Measurements from ENCODE around the gene ZSCAN23.
"Not testable (repeated sequence)": the region's sequence is repeated elsewhere in the genome, so short reads cannot be mapped to it uniquely, and the experiment has no call there.

The ZSCAN23 gene

DNA sequence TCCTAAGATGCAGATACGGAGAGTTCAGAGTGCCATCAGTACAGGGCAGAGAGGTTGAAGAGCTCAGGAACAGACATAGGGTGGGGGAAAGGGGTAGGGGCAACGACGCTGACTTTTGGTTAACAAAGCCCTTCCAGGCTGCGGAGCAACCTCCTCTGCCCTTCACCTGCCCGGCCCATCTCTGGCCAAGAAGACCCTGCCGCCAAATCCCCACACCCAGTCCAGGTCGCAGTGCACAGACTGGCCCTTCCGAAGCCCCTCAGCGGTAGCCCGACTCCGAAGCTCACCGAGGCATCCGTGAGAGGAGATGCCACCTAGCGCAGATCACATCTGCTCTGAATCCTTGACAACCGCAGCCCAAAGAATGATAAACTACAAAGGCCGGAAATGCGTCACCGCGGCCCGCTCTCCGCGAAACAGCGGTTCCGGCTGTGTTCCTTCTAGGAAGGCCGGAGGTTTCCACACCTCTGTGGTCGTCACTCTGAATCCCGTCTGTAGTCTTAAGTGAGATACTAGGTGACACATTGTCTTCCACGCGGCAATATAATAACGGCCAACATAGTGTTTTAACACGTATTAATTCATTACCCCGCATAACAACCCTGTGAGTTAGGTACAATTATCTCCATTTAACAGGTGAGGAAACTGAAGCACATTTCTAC lies at the start of gene ZSCAN23:
Gene ZSCAN23, minus strand, starts transcription at position 380 of the 662 bp plus-strand sequence. CDS start 7,225 bp downstream, outside the sequence.
- DNase-seq: peak; percentile 87

DNA sequence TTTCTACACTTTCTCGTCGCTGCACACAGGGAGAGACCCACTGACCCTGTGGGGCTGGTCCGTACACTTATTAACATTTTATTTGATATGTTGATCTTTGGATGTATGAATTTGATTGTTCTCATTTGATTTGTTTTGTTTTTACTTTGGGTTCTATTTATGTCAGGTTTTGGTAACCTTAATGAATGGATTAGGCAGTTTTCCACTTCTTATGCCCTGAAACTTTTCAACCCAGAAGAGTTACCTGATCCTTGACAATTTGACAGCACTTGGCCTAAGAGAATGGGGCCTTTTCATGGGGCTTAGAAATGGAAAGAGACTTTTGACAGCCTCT lies 48.7 kb upstream of the ZSCAN23 start:
- no peak for DNase-seq

DNA sequence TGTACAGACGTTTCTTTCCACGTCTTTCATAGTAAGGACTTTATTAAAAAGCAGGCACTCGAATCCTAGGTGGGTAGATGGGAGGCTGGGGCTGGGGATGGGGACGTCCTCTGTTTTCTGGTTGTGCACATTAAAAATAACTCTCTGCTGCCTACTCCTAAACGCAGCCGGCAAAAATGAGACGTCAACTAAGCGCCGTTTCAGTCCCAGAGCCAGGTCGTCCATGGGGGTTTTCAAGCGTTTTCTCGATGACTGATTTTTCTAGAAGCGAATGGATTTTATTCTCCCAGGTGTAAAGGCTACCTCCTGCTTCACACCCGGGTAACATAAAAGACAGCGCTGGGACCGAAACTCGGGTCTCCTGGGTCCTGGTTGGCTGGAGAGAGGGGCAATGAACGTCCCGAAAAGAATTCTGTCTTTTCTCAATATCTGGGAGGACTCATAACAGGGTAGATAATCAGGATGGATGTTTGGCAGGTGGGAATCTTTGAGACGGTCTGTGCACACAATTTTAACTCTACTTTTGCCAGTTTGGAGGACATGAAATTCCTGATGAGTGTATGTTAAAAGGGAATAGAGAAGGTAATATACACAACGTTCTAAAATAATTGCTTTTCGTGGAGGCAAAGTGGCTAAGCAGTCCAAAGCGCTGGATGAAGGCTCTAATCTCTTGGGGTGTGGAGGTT lies 47.1 kb upstream of the ZSCAN23 start:
- peak; percentile 39 for DNase-seq

DNA sequence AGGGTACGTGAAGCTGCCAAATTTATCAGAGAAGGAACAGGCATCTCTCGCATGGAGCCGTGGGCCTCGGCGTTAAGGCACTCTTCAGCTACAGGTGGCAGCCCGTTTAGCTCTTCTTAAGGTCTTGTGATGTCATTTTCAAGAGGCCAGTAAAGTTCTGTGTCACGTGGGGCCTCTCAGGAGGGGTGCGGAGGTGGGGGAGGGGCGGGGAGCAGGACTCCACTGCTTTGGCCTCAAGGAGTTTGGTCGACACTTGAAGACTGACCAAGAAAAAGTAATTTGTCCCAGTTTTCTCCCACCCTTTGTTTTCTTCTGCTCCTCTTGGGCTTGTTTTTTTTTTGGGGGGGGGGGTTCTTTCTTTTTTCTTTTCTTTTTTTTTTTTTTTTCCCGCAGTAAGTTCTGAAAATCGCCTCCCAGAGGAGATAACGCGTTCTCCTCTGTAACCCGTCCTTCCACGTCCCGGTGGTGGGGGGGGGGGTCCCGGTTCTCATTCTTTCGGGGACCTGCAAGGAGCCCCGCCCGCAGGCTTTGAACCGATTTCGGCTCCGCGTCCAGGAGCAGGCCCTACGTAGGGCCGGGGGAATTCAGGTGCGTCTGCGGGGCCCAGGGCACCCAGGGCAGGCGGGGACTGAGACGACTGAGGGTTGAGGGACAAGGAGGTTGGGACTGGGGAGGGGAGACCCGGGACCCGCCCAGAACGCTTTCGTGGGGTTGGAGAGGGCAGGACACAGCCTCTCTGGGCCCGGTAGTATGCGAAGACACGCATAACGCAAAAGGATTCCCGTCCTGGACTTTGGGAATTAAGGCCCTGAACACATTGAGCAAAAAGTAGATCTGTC lies 46.3 kb upstream of the ZSCAN23 start:
- DNase-seq: peak; percentile 74

DNA sequence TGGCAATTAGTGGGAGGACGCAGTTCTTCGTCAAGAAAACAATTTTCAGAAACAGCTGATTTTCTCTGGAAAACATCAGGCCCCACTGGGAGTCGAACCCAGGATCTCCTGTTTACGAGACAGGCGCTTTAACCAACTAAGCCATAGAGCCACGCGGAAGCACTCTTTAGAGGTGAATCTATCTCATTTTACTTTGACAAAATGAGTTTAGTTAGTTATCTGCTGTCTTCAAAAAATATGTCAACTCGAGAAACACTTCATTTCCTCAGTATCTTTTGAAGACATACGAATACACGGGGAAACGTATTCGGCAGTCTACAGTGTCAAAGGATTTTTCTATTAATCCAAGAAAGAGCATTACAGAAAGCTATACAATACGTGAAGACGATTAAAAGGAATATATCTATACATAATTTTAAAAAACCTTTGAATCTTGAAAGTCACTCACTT lies 45.6 kb upstream of the ZSCAN23 start:
- peak; percentile 36 for DNase-seq

DNA sequence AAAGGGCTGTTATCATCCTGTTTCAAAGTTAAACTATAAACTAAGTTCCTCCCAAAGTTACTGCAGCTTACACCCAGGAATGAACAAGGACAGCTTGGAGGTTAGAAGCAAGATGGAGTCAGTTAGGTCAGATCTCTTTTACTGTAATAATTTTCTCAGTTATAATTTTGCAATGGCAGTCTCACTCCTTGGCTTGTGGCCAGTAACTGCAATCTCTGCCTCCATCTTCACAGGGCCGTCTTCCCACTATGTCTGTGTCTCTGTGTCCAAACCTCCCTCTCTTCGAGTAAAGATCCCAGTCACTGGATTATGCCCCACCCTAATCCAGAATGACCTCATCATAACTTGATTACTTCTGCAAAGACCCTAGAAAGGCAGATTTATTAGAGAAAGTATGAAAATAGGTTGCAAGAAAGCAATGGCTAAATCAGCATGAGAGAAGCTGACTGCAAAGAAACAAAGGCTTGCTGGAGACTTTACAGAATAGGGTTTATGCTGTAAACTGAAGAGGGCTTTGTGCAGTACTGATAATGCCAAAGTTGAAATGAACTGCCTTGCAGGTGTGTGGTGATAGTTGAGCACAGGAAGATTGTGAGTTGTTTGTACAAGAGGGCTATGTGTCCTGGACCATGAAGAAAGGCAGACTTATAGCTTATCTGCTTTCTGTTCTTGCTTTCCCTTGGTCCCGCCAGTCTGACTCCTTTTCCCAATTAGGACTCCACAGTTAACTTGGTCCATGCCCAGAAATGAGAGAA lies 43.9 kb upstream of the ZSCAN23 start:
- DNase-seq: no peak

DNA sequence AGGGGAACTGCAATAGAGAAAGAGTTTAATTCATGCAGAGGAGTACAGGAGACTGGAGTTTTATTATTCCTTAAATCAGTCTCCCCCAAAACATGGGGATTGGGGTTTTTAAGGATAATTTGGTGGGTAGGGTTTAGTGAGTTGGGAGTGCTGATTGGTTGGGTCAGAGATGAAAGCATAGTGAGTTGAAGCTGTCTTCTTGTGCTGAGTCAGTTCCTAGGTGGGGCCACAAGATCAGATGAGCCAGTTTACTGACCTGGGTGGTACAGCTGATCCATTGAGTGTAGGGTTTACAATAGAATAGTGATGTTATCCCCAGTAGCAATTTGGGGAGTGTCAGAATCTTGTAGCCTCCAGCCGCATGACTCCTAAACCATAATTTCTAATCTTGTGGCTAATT lies 43.2 kb upstream of the ZSCAN23 start:
- no peak for DNase-seq

DNA sequence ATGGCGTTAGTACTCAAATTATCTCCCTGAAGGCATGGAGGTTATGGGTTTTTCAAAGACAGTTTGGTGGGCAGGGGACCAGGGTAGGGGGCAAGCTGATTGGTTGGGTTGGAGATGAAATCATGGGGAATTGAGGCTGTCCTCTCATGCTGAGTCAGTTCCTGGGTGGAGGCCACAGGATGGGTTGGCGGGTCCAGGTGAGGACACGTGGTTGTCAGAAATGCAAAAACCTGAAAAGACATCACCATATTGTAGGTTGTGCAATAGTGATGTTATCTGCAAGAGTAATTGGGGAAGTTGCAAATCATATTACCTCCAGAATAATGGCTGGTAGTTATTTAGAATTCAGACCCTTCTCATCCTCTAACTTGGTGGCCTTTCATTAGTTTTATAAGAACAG lies 42.2 kb upstream of the ZSCAN23 start:
- no peak for DNase-seq

DNA sequence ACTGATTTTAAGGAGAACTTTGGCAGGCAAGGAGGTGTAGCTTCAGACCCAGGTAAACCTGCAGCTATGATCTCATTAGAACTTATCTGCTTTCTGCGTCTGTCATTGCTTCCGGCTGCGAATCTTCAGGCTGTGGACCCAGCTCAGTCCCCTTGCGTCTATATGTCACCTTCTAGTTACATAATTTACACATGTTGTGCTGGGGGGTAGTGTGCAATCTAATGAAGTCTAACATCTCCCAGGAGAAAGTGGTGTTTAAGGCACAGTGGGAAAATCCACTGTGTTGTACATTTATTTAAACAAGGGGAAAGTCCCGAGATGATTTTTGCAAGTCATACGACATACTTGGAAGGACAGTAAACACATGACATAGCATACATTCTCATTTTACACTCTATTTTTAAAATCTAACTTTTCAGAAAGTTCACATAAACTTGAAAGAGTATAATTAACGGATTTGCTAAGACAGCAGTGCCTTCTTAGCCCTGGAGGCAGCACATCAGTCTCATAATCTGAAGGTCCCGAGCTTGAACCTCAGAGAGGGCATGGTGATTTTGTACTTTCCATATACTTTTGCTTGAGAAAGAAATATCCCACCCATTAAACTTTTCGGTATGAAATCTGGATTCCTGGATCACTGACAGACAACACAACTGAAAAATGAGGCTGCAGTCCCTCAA lies 37.1 kb upstream of the ZSCAN23 start:
- no peak for DNase-seq

DNA sequence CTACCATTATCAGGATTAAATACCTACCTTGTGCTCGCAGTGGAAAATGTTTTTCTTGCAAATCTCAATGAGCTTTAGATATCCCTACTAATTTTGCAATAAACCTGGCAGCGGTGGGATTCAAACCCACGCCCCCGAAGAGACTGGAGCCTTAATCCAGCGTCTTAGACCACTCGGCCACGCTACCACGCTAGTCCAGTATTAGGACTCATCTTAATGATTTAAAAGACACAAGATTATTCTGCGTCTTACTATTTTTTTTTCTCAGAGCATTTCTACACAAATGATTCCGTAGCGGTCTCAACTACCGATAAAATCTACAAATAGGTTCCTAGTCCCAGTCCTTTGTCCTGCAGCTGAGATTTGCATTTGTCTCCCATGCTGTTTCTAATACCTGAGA lies 35.2 kb upstream of the ZSCAN23 start:
- DNase-seq: no peak

DNA sequence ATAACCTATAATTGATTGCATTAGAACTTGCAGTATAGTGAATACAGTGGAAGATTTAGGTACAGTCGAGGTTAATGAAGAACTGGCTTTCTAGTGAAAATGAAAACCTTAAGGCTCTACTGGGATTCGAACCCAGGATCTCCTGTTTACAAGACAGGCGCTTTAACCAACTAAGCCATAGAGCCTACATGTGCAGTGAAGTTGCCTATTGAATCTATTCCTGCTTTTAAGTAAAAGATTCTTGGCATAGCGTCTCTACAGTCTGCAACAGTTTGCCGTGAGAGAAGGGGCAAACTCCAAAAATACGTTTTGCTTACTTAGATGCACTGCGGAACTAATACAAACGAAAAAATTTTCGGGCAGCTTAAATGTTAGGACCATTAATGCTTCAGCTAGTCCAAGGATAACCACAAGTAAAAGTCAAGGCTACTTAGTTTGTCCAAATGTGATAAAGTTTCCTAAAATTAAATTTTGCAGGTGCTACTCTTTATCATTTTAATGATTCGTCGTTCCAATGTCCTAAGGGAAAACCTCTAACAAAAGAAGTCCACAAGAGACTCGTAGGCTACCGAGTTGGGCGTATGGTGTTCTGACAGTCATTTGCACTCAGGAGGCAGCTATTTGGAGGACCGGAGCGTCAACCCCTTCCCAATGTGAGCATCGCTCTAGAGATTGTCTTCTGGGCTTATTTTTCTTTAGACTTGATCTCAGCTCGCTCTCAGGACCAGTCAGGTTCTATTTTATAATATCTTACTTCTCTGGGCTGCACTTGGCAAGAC lies 31.3 kb upstream of the ZSCAN23 start:
- DNase-seq: no peak

DNA sequence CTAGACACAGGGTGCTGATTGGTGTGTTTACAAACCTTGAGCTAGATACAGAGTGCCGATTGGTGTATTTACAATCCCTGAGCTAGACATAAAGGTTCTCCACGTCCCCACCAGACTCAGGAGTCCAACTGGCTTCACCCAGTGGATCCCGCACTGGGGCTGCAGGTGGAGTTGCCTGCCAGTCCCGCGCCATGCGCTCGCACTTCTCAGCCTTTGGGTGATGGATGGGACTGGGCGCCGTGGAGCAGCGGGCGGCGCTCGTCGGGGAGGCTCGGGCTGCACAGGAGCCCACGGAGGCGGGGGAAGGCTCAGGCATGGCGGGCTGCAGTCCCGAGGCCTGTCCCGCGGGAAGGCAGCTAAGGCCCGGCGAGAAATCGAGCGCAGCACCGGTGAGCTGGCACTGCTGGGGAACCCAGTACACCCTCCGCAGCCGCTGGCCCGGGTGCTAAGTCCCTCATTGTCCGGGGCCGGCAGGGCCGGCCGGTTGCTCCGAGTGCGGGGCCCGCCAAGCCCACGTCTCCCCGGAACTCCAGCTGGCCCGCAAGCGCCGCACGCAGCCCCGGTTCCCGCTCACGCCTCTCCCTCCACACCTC lies 26.0 kb upstream of the ZSCAN23 start:
- DNase-seq: not testable (repeated sequence)

DNA sequence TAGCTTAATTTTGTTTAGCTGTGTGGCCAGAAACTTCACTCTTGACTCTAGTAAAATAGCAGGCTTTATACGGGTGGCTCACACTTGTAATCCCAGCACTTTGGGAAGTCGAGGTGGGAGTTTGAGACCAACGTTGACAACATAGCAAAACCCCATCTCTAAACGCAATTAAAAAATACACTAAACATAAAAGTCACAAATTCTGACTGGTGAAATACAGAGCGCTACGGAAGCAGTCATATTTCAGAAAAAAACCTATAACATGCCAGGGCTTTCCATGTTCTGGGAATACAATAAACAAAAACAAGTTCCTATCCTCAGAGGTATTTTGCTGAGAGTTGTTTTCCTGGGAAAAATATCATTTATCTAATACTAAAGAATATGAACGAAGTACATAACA lies 24.8 kb upstream of the ZSCAN23 start:
- no peak for DNase-seq

DNA sequence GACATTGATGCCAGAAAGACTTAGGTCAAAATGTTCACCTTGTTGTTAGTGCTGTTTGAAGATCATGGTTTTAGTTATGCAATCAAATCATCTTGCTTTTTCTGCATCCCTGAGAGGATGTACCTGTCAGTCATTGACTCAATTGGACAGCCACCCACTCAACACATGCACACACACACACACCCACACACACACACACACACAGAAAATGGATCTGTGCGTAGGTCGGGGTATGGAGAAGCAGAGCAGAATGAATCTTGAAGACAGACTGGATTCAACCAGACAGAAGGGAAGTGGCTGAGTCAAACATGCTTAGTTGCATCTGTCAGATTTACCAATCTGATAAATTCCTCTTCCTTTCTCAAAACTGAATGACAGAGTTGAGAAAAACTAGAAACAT lies 19.1 kb upstream of the ZSCAN23 start:
- no peak for DNase-seq

DNA sequence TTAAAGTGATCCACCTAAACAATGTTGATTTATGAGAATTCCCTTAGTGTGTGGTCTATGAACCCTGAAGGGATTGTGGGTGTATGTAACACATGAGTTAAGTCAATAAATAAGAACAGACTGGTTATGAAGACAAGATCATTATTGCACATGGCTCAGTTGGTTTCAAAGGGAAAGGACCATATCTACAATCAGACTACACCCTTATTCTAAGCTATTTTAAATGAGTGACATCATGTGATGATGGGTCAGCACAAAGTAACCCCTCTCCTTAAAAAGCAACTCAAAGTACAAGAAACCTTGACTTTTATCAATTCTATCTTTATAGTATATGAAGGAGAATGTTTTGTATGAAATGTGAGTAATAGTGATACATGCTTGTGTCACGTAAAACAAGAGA lies 15.3 kb upstream of the ZSCAN23 start:
- no peak for DNase-seq

DNA sequence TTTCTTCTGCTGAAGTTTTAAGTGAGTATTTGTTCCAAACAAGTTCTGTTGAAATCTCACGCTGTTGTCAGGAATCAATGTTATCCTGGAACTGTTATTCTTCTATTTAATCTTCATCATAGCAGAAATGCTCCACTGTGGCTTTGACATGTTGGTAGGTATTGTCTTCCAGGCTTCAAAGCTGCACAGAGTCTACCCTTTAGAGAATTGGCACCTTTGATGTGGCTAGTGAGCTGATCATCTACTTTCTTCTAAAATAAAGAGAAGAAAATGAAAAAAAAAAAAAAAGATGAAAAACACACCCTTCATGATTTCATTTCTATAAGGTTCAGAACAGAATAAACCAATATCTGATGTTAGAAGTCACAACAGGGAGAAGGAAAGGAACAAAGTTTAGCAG lies 5.8 kb upstream of the ZSCAN23 start:
- no peak for DNase-seq

DNA sequence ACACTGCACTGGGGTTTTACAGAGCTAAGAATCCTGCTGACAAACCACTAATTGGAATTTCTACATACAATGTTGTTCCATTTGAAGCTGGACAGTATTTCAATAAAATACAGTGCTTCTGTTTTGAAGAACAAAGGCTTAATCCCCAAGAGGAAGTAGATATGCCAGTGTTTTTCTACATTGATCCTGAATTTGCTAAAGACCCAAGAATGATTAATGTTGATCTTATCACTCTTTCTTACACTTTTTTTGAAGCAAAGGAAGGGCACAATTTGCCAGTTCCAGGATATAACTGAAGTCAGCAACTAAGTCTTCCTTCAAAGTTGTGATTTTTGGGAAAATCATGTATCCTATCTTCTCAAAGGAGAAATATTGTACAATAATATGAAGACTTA lies 4.2 kb upstream of the ZSCAN23 start:
- DNase-seq: not testable (repeated sequence)

DNA sequence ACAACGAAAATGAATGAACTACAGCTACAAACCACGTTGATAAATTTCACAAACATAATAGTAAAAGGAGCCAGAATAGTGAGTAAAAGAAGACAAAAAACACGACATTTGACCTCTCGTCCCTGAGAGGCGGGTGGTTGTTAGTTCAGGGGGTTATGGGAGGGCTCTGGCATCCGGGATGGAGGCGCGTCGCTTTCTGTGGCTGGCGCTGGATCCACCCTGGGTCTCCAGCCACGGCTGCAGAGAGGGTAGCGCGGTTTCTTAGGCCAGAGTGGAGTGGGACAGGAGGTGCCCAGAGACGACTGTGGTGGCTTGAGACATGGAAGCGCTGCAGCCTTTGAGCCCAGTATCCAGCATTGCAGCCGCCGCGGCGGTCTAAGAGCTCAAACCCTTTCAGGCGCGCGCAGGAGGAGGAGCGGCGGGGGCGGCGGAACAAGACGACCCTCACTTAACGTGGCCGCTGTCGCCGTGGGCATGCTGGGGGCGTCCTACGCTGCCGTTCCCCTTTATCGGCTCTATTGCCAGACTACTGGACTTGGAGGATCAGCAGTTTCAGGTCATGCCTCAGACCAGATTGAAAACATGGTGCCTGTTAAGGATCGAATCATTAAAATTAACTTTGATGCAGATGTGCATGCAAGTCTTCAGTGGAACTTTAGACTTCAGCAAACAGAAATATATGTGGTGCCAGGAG lies 3.7 kb upstream of the ZSCAN23 start:
- peak; percentile 33 for DNase-seq

DNA sequence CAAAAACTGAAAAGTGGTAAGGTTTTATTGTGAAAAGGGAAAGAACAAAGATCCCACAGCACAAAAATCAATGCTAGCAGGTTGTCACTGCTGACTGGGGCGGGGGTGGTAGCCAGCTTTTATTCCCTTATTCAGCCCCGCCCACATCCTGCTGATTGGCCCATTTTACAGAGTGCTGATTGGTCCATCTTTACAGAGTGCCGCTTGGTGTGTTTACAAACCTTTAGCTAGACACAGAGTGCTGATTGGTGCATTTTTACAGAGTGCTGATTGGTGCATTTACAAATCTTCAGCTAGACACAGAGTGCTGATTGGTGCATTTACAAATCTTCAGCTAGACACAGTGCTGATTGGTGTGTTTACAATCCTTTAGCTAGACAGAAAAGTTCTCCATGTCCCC lies 1.5 kb upstream of the ZSCAN23 start:
- not testable (repeated sequence) for DNase-seq

DNA sequence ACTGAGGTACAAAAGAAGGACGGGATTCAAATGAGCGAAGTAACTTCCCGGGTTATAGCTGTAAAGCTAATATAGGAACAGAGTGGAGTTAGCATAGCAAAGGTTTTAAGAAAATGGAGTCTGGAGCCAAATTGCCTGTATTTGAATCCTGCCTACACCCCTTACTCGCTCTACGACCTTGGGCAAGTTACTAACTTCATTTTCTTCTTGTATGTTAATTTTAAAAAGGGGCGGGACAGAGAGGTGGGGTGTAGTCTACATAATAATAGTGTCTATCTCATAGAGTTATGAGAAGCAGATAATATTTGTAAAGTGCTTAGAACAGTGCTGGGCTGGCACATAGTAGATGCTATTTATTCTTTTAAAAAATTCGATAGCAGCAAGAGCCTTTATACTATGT lies 705 bp downstream of the ZSCAN23 start:
- DNase-seq: no peak

DNA sequence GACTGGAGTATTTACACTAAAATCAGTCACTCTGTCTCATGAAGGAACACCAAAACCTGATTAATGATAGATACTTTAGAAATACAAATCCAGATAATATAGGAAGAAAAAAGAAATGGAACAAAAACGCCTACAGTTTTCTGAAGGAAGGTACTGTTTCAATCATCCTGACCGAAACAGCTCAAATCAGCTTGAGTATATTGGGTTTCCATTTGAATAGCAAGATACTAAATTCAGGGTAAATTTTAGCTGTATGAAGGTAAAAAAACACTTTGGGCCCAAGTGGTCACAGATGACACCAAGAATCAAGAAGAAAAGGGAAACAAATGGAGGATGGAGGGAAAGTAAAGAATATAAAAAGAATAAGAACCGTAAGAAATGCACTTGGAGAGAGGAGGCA lies 6.9 kb downstream of the ZSCAN23 start:
- no peak for DNase-seq
